ENCODE data around the gene ANKRD33. TPM values are rescaled to one million over a fixed set of nuclear protein-coding genes. Genes with fewer than 3 reads are reported as not detected.
A peak's percentile ranks its signal among the peaks of the same experiment; 100 is the strongest.

The ANKRD33 gene
- total and polyA plus RNA-seq, 2 of the 8 experiments (the other 6 are each of a cell fraction or from before 2014, with no cell fraction given): 0.41 to 0.53 TPM

- Histone ChIP-seq H4K5ac (ENCODE audit: insufficient read length, low read depth, low read length) (no peak overlapping the region), H4K8ac (ENCODE audit: extremely low read depth, insufficient read depth, low read length) (no peak overlapping the region), H3K18ac (ENCODE audit: extremely low read depth, low read length) (no peak overlapping the region), H2BK15ac (ENCODE audit: low read length) (0 out of 2 replicates have a peak overlapping the region, but pooled peaks have one; percentile 81), H3K9me3 (ENCODE audit: insufficient read depth in 2 of 2, low read depth in 1 of 2, low read length in 1 of 2) (no peaks in the 10 kb centered on the region), H3K9ac (replicated peaks in 1 of 4; ENCODE audit: extremely low read depth in 1 of 4, low read depth in 3 of 4, low read length in 3 of 4) (no peak overlapping the region), H2AK5ac (ENCODE audit: low read depth, low read length) (no peak overlapping the region), H4K20me1 (replicated peaks in 1 of 2; ENCODE audit: control insufficient read depth in 1 of 2, insufficient read depth in 2 of 2, low read length in 2 of 2) (no peaks in the 10 kb centered on the region), H3K27me3 (replicated peaks in 1 of 4; ENCODE audit: control insufficient read depth in 3 of 4, extremely low read depth in 1 of 4, insufficient read depth in 3 of 4, low read length in 3 of 4) (peaks cover 4 to 25% (median 20%) of the 10 kb centered on the region in 4 experiments), H2BK12ac (ENCODE audit: low read depth, low read length) (no peak overlapping the region), H2BK5ac (ENCODE audit: low read depth, low read length) (no peak overlapping the region), H3K23ac (ENCODE audit: insufficient read length) (no peak overlapping the region), H3K79me1 (ENCODE audit: low read depth, low read length) (no peaks in the 10 kb centered on the region), H3K14ac (ENCODE audit: insufficient read length) (no peak overlapping the region), H2BK120ac (replicated peaks; ENCODE audit: low read depth, low read length) (no peak overlapping the region), H3K36me3 (ENCODE audit: control insufficient read depth in 2 of 4, insufficient read depth in 4 of 4, low read length in 3 of 4) (peaks cover 0 to 3% (median 0%) of the 10 kb centered on the region in 4 experiments; a peak in 1 of 8 replicates), H3K4ac (replicated peaks; ENCODE audit: insufficient read length, low read depth, low read length) (no peak overlapping the region), H3K27ac (ENCODE audit: low read depth, low read length) (no peak overlapping the region), H3K4me3 (ENCODE audit: extremely low read depth in 1 of 4, insufficient read depth in 2 of 4, low read depth in 3 of 4, low read length in 4 of 4) (no peak overlapping the region), H2AFZ (ENCODE audit: low read length) (0 out of 2 replicates have a peak overlapping the region, but pooled peaks have one; percentile 51), H3K4me1 (replicated peaks in 1 of 4; ENCODE audit: control insufficient read depth in 3 of 4, insufficient read depth in 4 of 4, low read length in 3 of 4) (no peaks in the 10 kb centered on the region), H4K91ac (replicated peaks; ENCODE audit: insufficient read length, low read length) (no peak overlapping the region), H3K4me2 (ENCODE audit: insufficient read depth in 1 of 2, low read depth in 2 of 2, low read length in 2 of 2) (peak overlapping the region in 1 of 2 experiments; percentile 48; a peak in 1 of 4 replicates), H3K23me2 (ENCODE audit: low read depth, low read length) (peaks cover 6% of the 10 kb centered on the region), H3K79me2 (ENCODE audit: control insufficient read depth in 1 of 2, insufficient read depth in 2 of 2, low read length in 2 of 2) (no peaks in the 10 kb centered on the region), H3K56ac (replicated peaks; ENCODE audit: insufficient read length, low read depth, low read length) (no peak overlapping the region), H2BK20ac (ENCODE audit: low read length) (no peak overlapping the region)
- DNase-seq (ENCODE audit: low read depth in 1 of 2, low spot score in 2 of 2) (no peak), FAIRE-seq (no peak)
- POLR2A ChIA-PET (ENCODE audit: partially characterized antibody): interaction anchor here (1.3 to 1.8 kb wide), 2 partner anchors 11 to 49 kb away, joined by 4 to 5 read pairs; no protein-coding TSS in a partner anchor
- TF ChIP-seq HDAC2 (IDR thresholded peaks at IDR 0.05; ENCODE audit: borderline replicate concordance in 1 of 2, low read depth in 2 of 2, low read length in 2 of 2): no peak
- no peak for TF ChIP-seq MAX (IDR thresholded peaks at IDR 0.05)
- TF ChIP-seq EP300 (IDR thresholded peaks at IDR 0.05; ENCODE audit: borderline replicate concordance in 1 of 2, low read depth in 2 of 2, low read length in 2 of 2): no peak
- no peak for TF ChIP-seq NANOG (IDR thresholded peaks at IDR 0.05; ENCODE audit: insufficient read depth, low read depth, low read length, poor library complexity, severe bottlenecking)
- TF ChIP-seq KDM4A (IDR thresholded peaks at IDR 0.05; ENCODE audit: low read depth, low read length, severe bottlenecking): no peak
- TF ChIP-seq SP4 (IDR thresholded peaks at IDR 0.05; ENCODE audit: low read length): no peak
- TF ChIP-seq CREB1 (IDR thresholded peaks at IDR 0.05): no peak
- CTCF ChIA-PET (ENCODE audit: partially characterized antibody): interaction anchor here (0.6 to 12.7 kb wide), 7 partner anchors 10 to 114 kb away, joined by 3 to 234 read pairs (median 5); no protein-coding TSS in a partner anchor
- WGBS, 2 experiments (ENCODE audit: extremely low coverage in 1 of 2, insufficient coverage in 1 of 2, insufficient read length in 1 of 2, insufficient replicate concordance in 2 of 2, low coverage in 1 of 2, low lambda C conversion rate in 2 of 2, missing lambda C conversion rate in 1 of 2): 80% methylated on average over 18 of the region's 18 CpGs; no CpG with 5 or more reads in 1 of the 2 experiments
Measured at GRCh38 chr12:51905471-51906429, 17.8 kb downstream of the ANKRD33 start.

Measured in H1 (cell line).